Activated CD4-positive, alpha-beta T cell treated with anti-CD3 and anti-CD28 coated beads for 4 hours (primary cell): Measurements from ENCODE around the gene MCC.
A peak's percentile ranks its signal among the peaks of the same experiment; 100 is the strongest.

ENCODE experiments used
- DNase-seq, 2 donors: peaks; one replicate each; pipeline ENCODE4 v3.0.0-alpha.2; 2020

The MCC gene

GRCh38 chr5:113063927-113064326, 424.3 kb downstream of the MCC start:
- no peak for DNase-seq

- no peak for DNase-seq
Measured at GRCh38 chr5:113062869-113063508, 425.3 kb downstream of the MCC start.

- DNase-seq, result no peak
Measured at GRCh38 chr5:113061846-113062780, 426.1 kb downstream of the MCC start.

GRCh38 chr5:113060408-113061025, 427.7 kb downstream of the MCC start:
- DNase-seq, result no peak

GRCh38 chr5:113059232-113060040, 428.8 kb downstream of the MCC start:
- no peak for DNase-seq

GRCh38 chr5:113058706-113059226, 429.5 kb downstream of the MCC start:
- no peak for DNase-seq

- DNase-seq, result no peak
Measured at GRCh38 chr5:113058269-113058668, 430.0 kb downstream of the MCC start.

- DNase-seq, result no peak
Measured at GRCh38 chr5:113057557-113057984, 430.7 kb downstream of the MCC start.

GRCh38 chr5:113056988-113057387, 431.3 kb downstream of the MCC start:
- no peak for DNase-seq

- no peak for DNase-seq
Measured at GRCh38 chr5:113054899-113055298, 433.4 kb downstream of the MCC start.

- no peak for DNase-seq
Measured at GRCh38 chr5:113053511-113053995, 434.7 kb downstream of the MCC start.

GRCh38 chr5:113052041-113052795, 436.0 kb downstream of the MCC start:
- no peak for DNase-seq

GRCh38 chr5:113050721-113051382, 437.4 kb downstream of the MCC start:
- DNase-seq, result peak; percentile 8 to 31

- no peak for DNase-seq
Measured at GRCh38 chr5:113048931-113049330, 439.3 kb downstream of the MCC start.

GRCh38 chr5:113047733-113048652, 440.3 kb downstream of the MCC start:
- no peak for DNase-seq

GRCh38 chr5:113047234-113047633, 441.0 kb downstream of the MCC start:
- DNase-seq, result no peak

GRCh38 chr5:113044776-113045465, 443.3 kb downstream of the MCC start:
- DNase-seq, result no peak

- DNase-seq, result peak in 1 of 2 donors; percentile 22
Measured at GRCh38 chr5:113043491-113043931, 444.7 kb downstream of the MCC start.
